Keratinocyte (primary cell): ENCODE data around the gene HIP1R. TPM values are rescaled to one million over a fixed set of nuclear protein-coding genes. Genes with fewer than 3 reads are reported as not detected.

ENCODE experiments used
- DNase-seq: peaks from one replicate; pipeline ENCODE4 v3.0.0-alpha.2; 2011; ENCODE audit warnings: low read depth, missing footprints, low spot score
- FAIRE-seq: peaks from 2 replicates; lab custom pipeline; 2011; peaks lifted over from hg19 to GRCh38; lab: Jason Lieb, UNC
- H2AFZ ChIP-seq: 2 replicates; pipeline ENCODE4 v1.6.0; 2012; ENCODE audit warnings: low read length, control low read depth, inconsistent platforms; ENCODE audit not compliant: control insufficient read depth
- H3K27ac ChIP-seq: 2 replicates; pipeline ENCODE4 v1.5.1; 2011; ENCODE audit warnings: low read length; ENCODE audit not compliant: control insufficient read depth, insufficient read depth
- H3K27me3 ChIP-seq: 3 replicates; pipeline ENCODE4 v1.6.0; 2011; ENCODE audit warnings: low read length; ENCODE audit not compliant: control insufficient read depth, insufficient read depth; ENCODE audit errors: extremely low read depth
- H3K36me3 ChIP-seq, 2 experiments: 2 replicates in 1 of 2; 3 replicates in 1 of 2; pipeline ENCODE4 v1.5.1; 2011; ENCODE audit warnings: low read length in 2 of 2, mild to moderate bottlenecking in 1 of 2; ENCODE audit not compliant: control insufficient read depth in 2 of 2, insufficient read depth in 2 of 2; ENCODE audit errors: extremely low read depth in 1 of 2
- H3K4me1 ChIP-seq: 3 replicates; pipeline ENCODE4 v1.5.1; 2011; ENCODE audit warnings: low read length; ENCODE audit not compliant: control insufficient read depth, insufficient read depth; ENCODE audit errors: extremely low read depth
- H3K4me2 ChIP-seq: 3 replicates; pipeline ENCODE4 v1.6.0; 2011; ENCODE audit warnings: low read depth, low read length; ENCODE audit not compliant: control insufficient read depth, insufficient read depth; ENCODE audit errors: extremely low read depth
- H3K4me3 ChIP-seq, 3 experiments: fragments of 200-600 bp in 1 of 3; sonication (generic) in 1 of 3; 2 replicates in 2 of 3; 3 replicates in 1 of 3; pipeline ENCODE4 v1.5.1; 2011 to 2016; ENCODE audit warnings: low read length in 3 of 3, mild to moderate bottlenecking in 3 of 3, control low read depth in 2 of 3, inconsistent platforms in 1 of 3, low read depth in 1 of 3, mixed read lengths in 1 of 3, mixed run types in 1 of 3, moderate library complexity in 1 of 3; ENCODE audit not compliant: control insufficient read depth in 2 of 3, insufficient read depth in 2 of 3; ENCODE audit errors: extremely low read depth in 1 of 3
- H3K79me2 ChIP-seq: 2 replicates; pipeline ENCODE4 v1.6.0; 2012; ENCODE audit warnings: low read length; ENCODE audit not compliant: control insufficient read depth, insufficient read depth
- H3K9ac ChIP-seq: 3 replicates; pipeline ENCODE4 v1.6.0; 2011; ENCODE audit warnings: low read length; ENCODE audit not compliant: control insufficient read depth, insufficient read depth; ENCODE audit errors: extremely low read depth
- H3K9me1 ChIP-seq: 3 replicates; pipeline ENCODE4 v1.6.0; 2011; ENCODE audit warnings: low read length; ENCODE audit not compliant: control insufficient read depth, insufficient read depth; ENCODE audit errors: extremely low read depth
- H3K9me3 ChIP-seq: 2 replicates; pipeline ENCODE4 v1.5.1; 2012; ENCODE audit warnings: low read depth, low read length; ENCODE audit not compliant: control insufficient read depth
- H4K20me1 ChIP-seq: 3 replicates; pipeline ENCODE4 v1.6.0; 2011; ENCODE audit warnings: low read length; ENCODE audit not compliant: control insufficient read depth, insufficient read depth; ENCODE audit errors: extremely low read depth
- CTCF ChIP-seq, 3 experiments: IDR thresholded peaks in 1 of 3; conservative IDR thresholded peaks in 1 of 3; optimal IDR thresholded peaks in 1 of 3; 2 replicates in 2 of 3; 3 replicates in 1 of 3; pipeline versions ENCODE3 to v1.5.1; 2011; ENCODE audit warnings: low read length in 3 of 3, mild to moderate bottlenecking in 3 of 3, moderate library complexity in 2 of 3, control low read depth in 1 of 3, inconsistent platforms in 1 of 3; ENCODE audit not compliant: insufficient read depth in 2 of 3; ENCODE audit errors: extremely low read depth in 1 of 3
- EZH2 ChIP-seq: IDR thresholded peaks from one replicate; pipeline ENCODE4 v1.6.1; 2012; ENCODE audit warnings: inconsistent platforms, mild to moderate bottlenecking, low read length, moderate library complexity
- dilution Hi-C: fragments of 300-500 bp; cut with MboI; formaldehyde crosslinking; loops from one replicate; pipeline ENCODE4 v1.7.0; 2020; ENCODE audit warnings: low sequenced_read_pairs; ENCODE audit not compliant: extremely low pct_ligation_motif_present
- polyA plus RNA-seq, 5 experiments: library from polyadenylated mRNA; depleted of rRNA in 3 of 5; stranded (reverse) in 3 of 5; stranded (forward) in 1 of 5; unstranded in 1 of 5; fragments of >200 nt; gene quantifications; 1 replicate in 1 of 5; 2 replicates in 3 of 5; 3 replicates in 1 of 5; pipeline versions ENCODE4 v1.2.1 to v1.2.3, GENCODE V29; 2011 to 2012; ENCODE audit warnings: missing spikeins in 2 of 5, low read depth in 1 of 5, low replicate concordance in 1 of 5

Gene HIP1R
- polyA plus RNA-seq, 1 donor (not counting 4 experiments of a cell fraction or from before 2014, with no cell fraction given), result 23.0 TPM

GRCh38 chr12:122841544-122842321, 6.5 kb downstream of the HIP1R start:
- peaks cover 66% of the 10 kb centered on the region for H3K4me1 ChIP-seq
- H3K79me2 ChIP-seq, result peaks cover 94% of the 10 kb centered on the region

GRCh38 chr12:122842505-122843405, 7.5 kb downstream of the HIP1R start:
- no peak overlapping the region for H3K4me2 ChIP-seq
- dilution Hi-C loops, result no loop called here

More at GRCh38 chr12:122841544-122842321, 6.5 kb downstream of the HIP1R start:
- Histone ChIP-seq H3K4me2 (peak overlapping the region; percentile 60), H2AFZ (no peak overlapping the region), H3K9ac (peak overlapping the region; percentile 44), H4K20me1 (no peaks in the 10 kb centered on the region), H3K9me3 (no peaks in the 10 kb centered on the region), H3K4me3 (no peak overlapping the region), H3K27me3 (no peaks in the 10 kb centered on the region), H3K27ac (peak overlapping the region; percentile 63), H3K9me1 (peaks cover 3% of the 10 kb centered on the region), H3K36me3 (peaks cover 4 to 10% of the 10 kb centered on the region in 2 experiments)
- DNase-seq, result no peak
- FAIRE-seq, result no peak
- TF ChIP-seq CTCF (optimal IDR thresholded peaks at IDR 0.05 in 1 of 3, IDR thresholded peaks at IDR 0.05 in 1 of 3, conservative IDR thresholded peaks at IDR 0.05 in 1 of 3; ENCODE audit: extremely low read depth in 1 of 3, insufficient read depth in 2 of 3, low read length in 3 of 3) (no peak), EZH2 (no peak)
- dilution Hi-C loops, result no loop called here

More at GRCh38 chr12:122842505-122843405, 7.5 kb downstream of the HIP1R start:
- H4K20me1 ChIP-seq, result no peaks in the 10 kb centered on the region
- no peak for DNase-seq
- H3K9me3 ChIP-seq, result no peaks in the 10 kb centered on the region
- H3K27ac ChIP-seq, result no peak overlapping the region
- no peaks in the 10 kb centered on the region for H3K27me3 ChIP-seq
- FAIRE-seq, result no peak
- H3K79me2 ChIP-seq, result peaks cover 91% of the 10 kb centered on the region
- peaks cover 57% of the 10 kb centered on the region for H3K4me1 ChIP-seq
- H3K4me3 ChIP-seq, result no peak overlapping the region
- peaks cover 4 to 10% of the 10 kb centered on the region in 2 experiments for H3K36me3 ChIP-seq
- H3K9me1 ChIP-seq, result peaks cover 3% of the 10 kb centered on the region
- TF ChIP-seq EZH2 (no peak), CTCF (optimal IDR thresholded peaks at IDR 0.05 in 1 of 3, IDR thresholded peaks at IDR 0.05 in 1 of 3, conservative IDR thresholded peaks at IDR 0.05 in 1 of 3; ENCODE audit: extremely low read depth in 1 of 3, insufficient read depth in 2 of 3, low read length in 3 of 3) (no peak)
- H3K9ac ChIP-seq, result no peak overlapping the region
- H2AFZ ChIP-seq, result no peak overlapping the region
